Measurements from ENCODE around the gene FARP1.
"Not testable (repeated sequence)": the region's sequence is repeated elsewhere in the genome, so short reads cannot be mapped to it uniquely, and the experiment has no call there.

Gene FARP1

DNA sequence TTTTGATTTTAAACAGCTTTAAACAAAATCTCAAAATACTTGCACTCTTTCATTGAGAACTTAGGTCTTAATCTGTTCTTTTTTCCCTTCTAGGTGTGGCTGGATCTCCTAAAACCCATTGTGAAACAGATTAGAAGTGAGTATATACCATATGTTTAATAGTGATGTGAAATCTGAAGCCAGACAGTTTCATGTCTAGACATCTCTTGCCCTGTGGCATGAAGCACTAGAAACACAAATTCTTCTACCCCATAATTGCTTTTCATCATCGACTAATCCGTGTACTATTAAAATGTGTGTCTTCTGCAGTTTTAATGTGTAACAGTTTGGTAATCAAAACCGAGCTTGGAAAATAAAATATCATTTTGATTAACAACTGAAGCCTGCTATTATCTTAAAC, 222.4 kb downstream of the FARP1 start:
- no peak overlapping the region for H3K4me3 ChIP-seq (ENCODE audit: low read depth, low read length)
- TF ChIP-seq, protein P1, sequence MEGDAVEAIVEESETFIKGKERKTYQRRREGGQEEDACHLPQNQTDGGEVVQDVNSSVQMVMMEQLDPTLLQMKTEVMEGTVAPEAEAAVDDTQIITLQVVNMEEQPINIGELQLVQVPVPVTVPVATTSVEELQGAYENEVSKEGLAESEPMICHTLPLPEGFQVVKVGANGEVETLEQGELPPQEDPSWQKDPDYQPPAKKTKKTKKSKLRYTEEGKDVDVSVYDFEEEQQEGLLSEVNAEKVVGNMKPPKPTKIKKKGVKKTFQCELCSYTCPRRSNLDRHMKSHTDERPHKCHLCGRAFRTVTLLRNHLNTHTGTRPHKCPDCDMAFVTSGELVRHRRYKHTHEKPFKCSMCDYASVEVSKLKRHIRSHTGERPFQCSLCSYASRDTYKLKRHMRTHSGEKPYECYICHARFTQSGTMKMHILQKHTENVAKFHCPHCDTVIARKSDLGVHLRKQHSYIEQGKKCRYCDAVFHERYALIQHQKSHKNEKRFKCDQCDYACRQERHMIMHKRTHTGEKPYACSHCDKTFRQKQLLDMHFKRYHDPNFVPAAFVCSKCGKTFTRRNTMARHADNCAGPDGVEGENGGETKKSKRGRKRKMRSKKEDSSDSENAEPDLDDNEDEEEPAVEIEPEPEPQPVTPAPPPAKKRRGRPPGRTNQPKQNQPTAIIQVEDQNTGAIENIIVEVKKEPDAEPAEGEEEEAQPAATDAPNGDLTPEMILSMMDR (IDR thresholded peaks at IDR 0.05; ENCODE audit: low read depth, low read length), result no peak

DNA sequence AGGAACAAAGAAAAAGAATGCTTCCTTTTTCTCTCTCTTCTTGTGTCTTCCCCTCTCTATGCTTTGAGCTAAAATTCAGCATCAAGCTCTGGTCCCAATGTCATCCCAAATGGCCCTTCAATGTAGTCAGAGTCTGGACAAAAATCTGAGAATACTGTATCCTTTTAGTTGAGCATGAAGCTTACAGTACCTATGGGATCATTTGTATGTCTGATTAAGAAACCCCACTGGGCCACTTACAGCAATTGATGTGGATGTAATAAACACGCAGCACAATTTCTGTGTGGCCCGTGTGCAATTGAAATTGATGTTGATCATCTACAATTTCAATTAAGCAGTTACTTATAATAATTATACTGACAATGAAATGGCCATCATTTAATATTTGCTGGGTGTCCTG, 223.1 kb downstream of the FARP1 start:
- H3K4me3 ChIP-seq (ENCODE audit: low read depth, low read length), result no peak overlapping the region
- TF ChIP-seq, protein P1 (IDR thresholded peaks at IDR 0.05; ENCODE audit: low read depth, low read length), result no peak

DNA sequence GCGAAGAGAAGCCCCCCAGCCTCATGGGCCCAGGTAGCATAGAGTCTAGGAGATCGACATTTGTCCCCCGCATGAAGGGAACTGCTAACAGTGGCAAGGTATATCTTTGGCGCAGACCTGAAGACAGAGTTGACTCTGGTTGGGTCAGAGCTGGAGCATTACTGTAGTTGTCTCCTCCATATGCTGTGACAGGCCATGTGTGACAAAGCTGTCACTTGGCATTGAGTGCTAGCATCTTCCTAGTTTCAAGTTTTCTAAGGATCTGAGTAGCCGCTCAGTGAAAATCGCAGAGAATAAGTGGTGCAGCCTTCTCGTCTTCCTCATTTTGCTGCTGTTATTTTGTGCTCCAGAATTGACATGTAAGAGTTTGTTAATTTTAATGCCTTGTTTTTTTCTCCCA, 223.5 kb downstream of the FARP1 start:
- TF ChIP-seq, protein P1 (IDR thresholded peaks at IDR 0.05; ENCODE audit: low read depth, low read length), result no peak
- H3K4me3 ChIP-seq (ENCODE audit: low read depth, low read length), result no peak overlapping the region

DNA sequence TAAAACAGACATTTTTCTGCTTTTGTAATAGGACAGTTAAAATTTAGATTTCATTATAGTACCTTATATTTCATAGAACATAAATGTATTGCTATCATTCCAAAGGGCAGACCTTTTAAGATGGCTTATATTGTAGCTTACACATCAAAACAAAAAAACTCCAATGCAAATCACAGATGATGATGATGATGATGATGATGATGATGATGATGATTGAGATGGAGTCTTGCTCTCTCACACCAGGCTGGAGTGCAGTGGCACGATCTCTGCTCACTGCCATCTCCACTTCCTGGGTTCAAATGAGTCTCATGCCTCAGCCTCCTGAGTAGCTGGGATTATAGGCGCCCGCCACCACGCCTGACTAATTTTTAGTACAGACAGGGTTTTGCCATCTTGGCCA, 224.1 kb downstream of the FARP1 start:
- TF ChIP-seq, protein P1 (IDR thresholded peaks at IDR 0.05; ENCODE audit: low read depth, low read length), result no peak
- no peak overlapping the region for H3K4me3 ChIP-seq (ENCODE audit: low read depth, low read length)

DNA sequence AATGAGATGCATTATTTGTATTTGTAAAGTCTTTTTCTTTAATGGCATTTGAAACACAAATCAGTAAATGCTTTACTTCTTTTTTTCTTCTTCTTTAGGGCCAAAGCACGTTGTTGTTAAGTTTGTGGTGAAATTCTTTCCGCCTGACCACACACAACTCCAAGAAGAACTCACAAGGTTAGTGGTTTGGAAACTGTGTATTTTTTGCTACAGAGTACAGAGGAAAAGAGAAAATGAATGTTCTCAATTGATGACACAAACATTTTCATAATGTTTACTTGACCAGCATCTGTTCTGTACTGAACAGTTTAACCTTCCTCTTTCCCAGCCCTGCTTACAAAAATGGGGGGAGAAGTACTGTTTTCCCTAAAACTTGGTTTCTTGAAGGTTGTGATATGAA, 225.1 kb downstream of the FARP1 start:
- H3K4me3 ChIP-seq (ENCODE audit: low read depth, low read length), result no peak overlapping the region
- TF ChIP-seq, protein P1 (IDR thresholded peaks at IDR 0.05; ENCODE audit: low read depth, low read length), result no peak

DNA sequence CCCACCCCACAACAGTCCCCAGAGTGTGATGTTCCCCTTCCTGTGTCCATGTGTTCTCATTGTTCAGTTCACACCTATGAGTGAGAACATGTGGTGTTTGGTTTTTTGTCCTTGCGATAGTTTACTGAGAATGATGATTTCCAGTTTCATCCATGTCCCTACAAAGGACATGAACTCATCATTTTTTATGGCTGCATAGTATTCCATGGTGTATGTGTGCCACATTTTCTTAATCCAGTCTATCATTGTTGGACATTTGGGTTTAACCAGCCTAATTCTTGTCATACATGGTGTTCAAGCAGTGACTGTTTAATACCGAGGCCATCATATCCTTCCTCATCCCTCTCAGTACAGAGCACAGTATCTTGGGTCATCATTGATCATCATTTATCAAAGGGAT, 226.6 kb downstream of the FARP1 start:
- H3K4me3 ChIP-seq (ENCODE audit: low read depth, low read length), result not testable (repeated sequence)

DNA sequence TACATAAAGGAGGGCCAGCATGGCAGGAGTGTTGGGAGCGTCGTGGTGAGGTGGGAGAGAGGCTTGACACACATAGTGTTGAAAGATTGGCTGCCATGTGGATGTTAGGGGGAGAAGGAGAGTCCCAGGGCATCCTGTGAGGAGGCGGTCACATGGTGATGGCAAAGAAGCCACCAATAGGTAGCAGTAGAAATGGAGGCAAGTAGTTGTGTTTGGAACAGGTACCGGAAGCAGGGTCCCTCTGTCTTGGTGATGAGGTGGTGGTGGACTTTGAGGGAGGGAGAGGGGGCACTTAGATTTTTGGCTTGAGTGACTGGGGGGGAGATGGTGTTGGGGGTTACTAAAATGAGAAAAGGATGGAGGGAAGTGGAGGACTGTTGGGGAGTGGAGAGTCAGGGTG, 227.4 kb downstream of the FARP1 start:
- H3K4me3 ChIP-seq (ENCODE audit: low read depth, low read length), result peak overlapping the region; percentile 27
- TF ChIP-seq, protein P1 (IDR thresholded peaks at IDR 0.05; ENCODE audit: low read depth, low read length), result no peak

DNA sequence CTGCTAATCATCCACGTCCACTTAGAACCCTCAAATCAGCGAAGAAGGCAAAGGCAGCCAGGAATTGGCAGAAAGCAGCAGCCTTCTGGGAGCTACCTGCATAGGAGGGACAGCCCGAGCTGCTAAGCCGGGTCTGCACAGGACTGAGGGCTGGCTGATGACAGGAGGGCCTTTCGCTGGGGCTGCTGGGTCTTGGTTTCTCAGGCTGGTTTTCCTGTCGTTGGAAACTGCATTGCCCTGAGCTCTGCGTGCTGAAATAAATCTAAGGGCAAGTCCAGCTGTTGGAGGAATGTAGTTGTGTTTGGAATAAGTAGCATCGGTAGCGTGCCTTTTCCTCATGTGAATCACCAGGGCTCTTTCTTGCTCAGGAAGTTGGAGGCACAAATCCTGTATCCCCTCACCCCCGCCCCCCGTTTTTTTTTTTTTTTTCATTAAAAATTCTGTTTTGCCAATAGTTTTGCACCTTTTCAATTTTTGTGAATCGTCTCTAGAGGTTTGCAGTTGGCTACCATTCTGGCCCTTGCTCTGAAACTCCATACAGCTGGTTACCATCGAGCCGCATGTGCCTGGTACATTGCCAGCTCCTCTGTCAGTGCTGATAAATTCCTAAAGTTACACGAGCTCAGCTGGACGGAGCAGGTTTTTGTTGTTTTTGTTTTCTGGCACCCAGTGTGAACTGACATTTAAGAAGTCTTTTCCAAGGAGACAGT, 228.1 kb downstream of the FARP1 start:
- H3K4me3 ChIP-seq (ENCODE audit: low read depth, low read length), result peak overlapping the region; percentile 29
- TF ChIP-seq, protein P1 (IDR thresholded peaks at IDR 0.05; ENCODE audit: low read depth, low read length), result no peak
